Measurements from ENCODE around the gene ZNF507. TPM values are rescaled to one million over a fixed set of nuclear protein-coding genes. Genes with fewer than 3 reads are reported as not detected.

ZNF507 gene
- total and polyA plus RNA-seq, 9 of the 15 experiments (the other 6 are each of a cell fraction or from before 2014, with no cell fraction given): 2.9 to 25.0 (median 10.4) TPM

- TF ChIP-seq ZBTB40 (IDR thresholded peaks at IDR 0.05) (no peak), ZBTB40 (CRISPR knock-in tag; IDR thresholded peaks at IDR 0.05) (no peak), RBM25 (IDR thresholded peaks at IDR 0.05; ENCODE audit: low read depth, low read length, severe bottlenecking) (no peak), IRF2 (CRISPR knock-in tag; IDR thresholded peaks at IDR 0.05) (no peak), MYBL2 (IDR thresholded peaks at IDR 0.05; ENCODE audit: low read depth) (no peak), MYBL2 (CRISPR knock-in tag; IDR thresholded peaks at IDR 0.05; ENCODE audit: borderline replicate concordance) (no peak), CBX1 (IDR thresholded peaks at IDR 0.05; ENCODE audit: low read depth) (no peak), ARID4B (CRISPR knock-in tag; IDR thresholded peaks at IDR 0.05) (no peak)
Measured at GRCh38 chr19:32415246-32415645, 69.8 kb downstream of the ZNF507 start (continued).
